ENCODE results near the gene PUS3. TPM values are rescaled to one million over a fixed set of nuclear protein-coding genes. Genes with fewer than 3 reads are reported as not detected.

PUS3 gene
- total and polyA plus RNA-seq, 3 experiments from 2014 or later, result 16.5 to 19.2 (median 17.5) TPM

DNA sequence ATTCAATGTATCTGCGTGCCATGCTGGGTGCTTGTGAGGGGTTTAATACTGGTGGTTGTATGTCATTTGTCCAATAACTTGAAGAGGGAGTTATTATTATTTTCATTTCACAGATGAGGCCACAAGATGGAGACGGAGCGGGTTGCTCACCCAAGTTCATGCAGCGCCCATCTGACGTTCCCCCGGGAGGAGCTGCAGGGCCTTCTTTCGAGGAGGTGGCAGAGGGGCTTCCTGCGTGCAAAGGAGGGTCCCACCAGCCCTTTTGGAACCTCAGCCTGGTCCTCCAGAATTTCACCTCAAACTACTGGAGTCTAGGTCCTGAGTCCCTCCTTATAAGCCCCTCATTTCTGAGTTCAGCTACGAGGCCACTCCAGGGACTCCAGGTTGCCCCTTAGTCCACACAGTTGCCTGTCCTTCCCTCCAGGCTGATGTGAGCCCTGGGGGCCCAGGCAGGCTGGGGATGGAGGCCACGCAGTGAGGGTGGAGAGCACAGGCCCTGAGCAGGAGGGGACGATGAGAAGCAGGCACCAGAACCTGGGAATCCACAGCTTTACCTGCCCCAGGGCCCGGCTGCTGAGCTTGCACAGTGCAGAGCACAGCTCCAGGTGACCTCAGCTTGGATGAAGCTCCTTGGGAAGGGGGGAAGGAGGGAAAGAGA, 39.9 kb upstream of the PUS3 start:
- Mint-ChIP-seq H3K4me1 (peaks cover 5 to 17% (median 16%) of the 10 kb centered on the region in 3 donors), H3K4me3 (no peak overlapping the region), H3K36me3 (no peaks in the 10 kb centered on the region), H3K9me3 (no peaks in the 10 kb centered on the region), H3K27ac (no peak overlapping the region), H3K27me3 (peaks cover 0 to 5% of the 10 kb centered on the region in 2 donors)
- CTCF ChIA-PET, result interaction anchor here (1.1 to 1.7 kb wide), 3 partner anchors 15 to 251 kb away, joined by 3 read pairs; no protein-coding TSS in a partner anchor
- POLR2A ChIA-PET, result no interaction called here
- Histone ChIP-seq H3K27me3 (ENCODE audit: insufficient read depth, low read length, poor library complexity, severe bottlenecking) (no peaks in the 10 kb centered on the region), H3K4me3 (ENCODE audit: low read length) (no peak overlapping the region), H3K9me3 (ENCODE audit: low read length) (no peaks in the 10 kb centered on the region), H3K36me3 (ENCODE audit: insufficient read depth, low read length) (no peaks in the 10 kb centered on the region), H3K27ac (ENCODE audit: low read depth, low read length) (no peak overlapping the region), H3K4me1 (ENCODE audit: insufficient read depth, low read length) (no peaks in the 10 kb centered on the region)
- no peak for DNase-seq

DNA sequence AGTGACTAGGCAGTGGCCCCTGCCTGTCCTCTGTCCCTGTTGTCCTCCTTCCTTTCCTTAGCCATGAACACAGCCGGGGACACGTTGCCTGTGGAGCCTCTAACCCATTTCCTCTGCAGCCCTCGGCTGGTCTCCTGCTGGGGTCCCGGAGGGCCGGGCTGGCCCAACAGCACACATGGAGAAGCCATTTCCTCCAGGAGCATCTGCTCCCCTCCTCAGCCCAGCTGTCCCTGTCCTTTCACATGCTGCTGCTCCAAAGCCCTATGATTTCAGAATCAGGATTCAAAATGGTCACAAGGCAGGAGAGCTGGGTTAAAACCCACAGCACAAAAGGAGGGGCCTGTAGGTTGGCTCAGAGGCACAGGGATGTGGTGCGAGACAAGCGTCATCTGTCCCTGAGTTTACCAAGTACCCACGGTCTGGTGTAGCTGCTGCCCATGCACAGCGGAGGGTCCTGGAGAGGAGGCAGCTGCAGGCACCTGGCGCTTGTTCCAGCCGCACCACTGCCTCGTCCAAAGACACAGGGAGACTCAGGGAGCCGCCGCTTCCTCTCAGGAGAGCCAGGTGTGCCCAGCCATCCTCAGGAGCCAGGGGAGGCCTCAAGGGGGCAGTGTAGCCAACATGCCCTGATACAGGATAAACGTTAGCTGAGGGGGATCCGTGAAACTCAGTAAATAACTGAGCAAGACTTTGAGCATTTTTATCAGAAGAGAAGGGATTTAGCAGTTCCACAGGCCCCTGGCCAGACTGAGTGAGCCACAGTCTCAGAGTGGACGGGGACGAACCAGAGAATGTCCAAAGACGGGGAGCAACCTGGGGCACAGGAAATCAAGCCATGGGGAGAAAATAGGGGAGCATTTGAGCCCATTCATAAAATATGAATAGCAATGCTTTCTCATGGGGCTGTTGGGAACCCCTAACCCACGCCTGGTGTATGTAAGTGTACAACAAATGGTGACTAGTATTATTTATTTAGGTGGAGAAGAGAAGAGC, 38.9 kb upstream of the PUS3 start:
- no peak overlapping the region for H3K27ac Mint-ChIP-seq
- H3K36me3 ChIP-seq (ENCODE audit: insufficient read depth, low read length), result no peaks in the 10 kb centered on the region
- H3K4me1 Mint-ChIP-seq, result peaks cover 5 to 17% (median 16%) of the 10 kb centered on the region in 3 donors
- peak overlapping the region in 3 of 7 donors; percentile 25 to 62 (median 44) for H3K4me3 Mint-ChIP-seq
- peaks cover 0 to under 1% of the 10 kb centered on the region in 2 donors for H3K27me3 Mint-ChIP-seq
- CTCF ChIA-PET, result interaction anchor here (0.7 to 1.2 kb wide), 4 partner anchors 12 to 253 kb away, joined by 3 to 7 read pairs (median 3); no protein-coding TSS in a partner anchor
- no peaks in the 10 kb centered on the region for H3K36me3 Mint-ChIP-seq
- H3K4me3 ChIP-seq (ENCODE audit: low read length), result no peak overlapping the region
- no peak overlapping the region for H3K27ac ChIP-seq (ENCODE audit: low read depth, low read length)
- no peaks in the 10 kb centered on the region for H3K9me3 Mint-ChIP-seq
- no peaks in the 10 kb centered on the region for H3K4me1 ChIP-seq (ENCODE audit: insufficient read depth, low read length)
- H3K9me3 ChIP-seq (ENCODE audit: low read length), result no peaks in the 10 kb centered on the region
- no peaks in the 10 kb centered on the region for H3K27me3 ChIP-seq (ENCODE audit: insufficient read depth, low read length, poor library complexity, severe bottlenecking)
- peak in 2 of 5 donors; percentile 8 to 24 for DNase-seq
- POLR2A ChIA-PET, result no interaction called here

DNA sequence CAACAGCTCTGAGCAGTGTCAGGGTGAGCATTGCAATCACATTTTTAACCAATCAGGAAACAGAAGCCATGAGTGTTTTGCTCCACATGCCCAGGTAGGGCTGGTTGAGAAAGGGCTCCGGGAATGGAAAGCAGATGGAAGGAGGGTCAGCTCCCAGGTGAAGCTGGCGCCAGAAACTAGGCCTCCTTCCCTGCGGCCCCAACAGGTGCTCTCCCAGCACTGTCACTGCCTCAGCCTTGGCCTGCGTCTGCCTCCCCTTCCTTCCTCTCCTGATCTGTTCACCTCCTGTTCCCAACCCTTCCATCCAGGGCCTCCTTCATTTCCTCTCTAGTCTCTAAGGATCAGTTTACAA, 38.2 kb upstream of the PUS3 start:
- CTCF ChIA-PET, result interaction anchor here (0.7 to 1.2 kb wide), 2 partner anchors 207 to 253 kb away, joined by 3 to 7 read pairs; no protein-coding TSS in a partner anchor
- Mint-ChIP-seq H3K27me3 (no peaks in the 10 kb centered on the region), H3K4me1 (peaks cover 5 to 17% (median 16%) of the 10 kb centered on the region in 3 donors), H3K36me3 (no peaks in the 10 kb centered on the region), H3K4me3 (no peak overlapping the region), H3K27ac (no peak overlapping the region), H3K9me3 (no peaks in the 10 kb centered on the region)
- Histone ChIP-seq H3K4me3 (ENCODE audit: low read length) (no peak overlapping the region), H3K27me3 (ENCODE audit: insufficient read depth, low read length, poor library complexity, severe bottlenecking) (no peaks in the 10 kb centered on the region), H3K36me3 (ENCODE audit: insufficient read depth, low read length) (no peaks in the 10 kb centered on the region), H3K27ac (ENCODE audit: low read depth, low read length) (no peak overlapping the region), H3K4me1 (ENCODE audit: insufficient read depth, low read length) (no peaks in the 10 kb centered on the region), H3K9me3 (ENCODE audit: low read length) (no peaks in the 10 kb centered on the region)
- DNase-seq, result no peak
- POLR2A ChIA-PET, result no interaction called here

DNA sequence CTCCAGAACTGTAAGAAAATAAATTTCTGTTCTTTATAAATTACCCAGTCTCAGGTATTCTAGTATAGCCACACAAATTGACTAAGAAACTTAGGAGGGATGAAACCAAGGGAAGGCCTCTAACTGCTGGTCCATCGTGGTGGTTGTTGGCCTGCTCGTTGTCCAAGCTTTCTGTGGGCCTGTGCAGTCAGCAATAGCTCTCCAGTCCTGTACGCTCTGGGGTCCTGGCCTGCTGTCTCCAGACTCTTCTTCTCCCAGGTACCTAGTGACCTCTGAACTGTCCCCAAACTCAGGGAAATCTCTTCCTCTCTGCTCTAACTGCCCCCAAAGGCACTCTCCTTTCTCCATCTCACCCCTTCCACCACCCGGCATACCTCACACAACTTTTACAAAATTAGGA, 37.1 kb upstream of the PUS3 start:
- peak overlapping the region in 1 of 8 donors; percentile 34 for H3K27ac Mint-ChIP-seq
- POLR2A ChIA-PET, result interaction anchor here (0.7 kb wide), 2 partner anchors 420 to 1165 kb away, joined by 3 to 4 read pairs; no protein-coding TSS in a partner anchor

DNA sequence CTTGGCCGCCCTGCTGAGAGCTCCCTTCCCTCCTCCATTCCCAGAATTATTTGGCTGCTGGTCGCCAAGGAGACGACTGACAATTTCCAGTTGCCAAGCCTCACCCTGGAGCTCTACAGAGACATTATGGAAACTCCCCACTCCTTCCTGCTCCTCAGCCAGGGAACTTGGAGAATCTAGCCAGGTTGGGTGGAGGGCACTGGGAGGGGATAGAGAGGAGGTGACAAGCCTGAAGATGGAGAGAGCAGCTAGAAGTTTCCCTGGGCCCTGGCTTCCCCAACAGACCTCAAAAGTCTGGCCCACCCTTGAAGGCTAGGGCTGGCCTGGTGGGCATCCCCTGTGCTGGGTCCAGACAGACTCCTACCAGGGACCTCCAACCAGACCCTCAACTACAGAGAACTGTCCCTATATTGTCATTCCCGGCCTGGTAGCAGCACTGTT, 36.1 kb upstream of the PUS3 start:
- Mint-ChIP-seq H3K4me1 (peaks cover 5 to 17% (median 16%) of the 10 kb centered on the region in 3 donors), H3K36me3 (no peaks in the 10 kb centered on the region), H3K4me3 (no peak overlapping the region), H3K27ac (no peak overlapping the region), H3K27me3 (no peaks in the 10 kb centered on the region), H3K9me3 (no peaks in the 10 kb centered on the region)
- Histone ChIP-seq H3K27ac (ENCODE audit: low read depth, low read length) (no peak overlapping the region), H3K27me3 (ENCODE audit: insufficient read depth, low read length, poor library complexity, severe bottlenecking) (no peaks in the 10 kb centered on the region), H3K9me3 (ENCODE audit: low read length) (no peaks in the 10 kb centered on the region), H3K36me3 (ENCODE audit: insufficient read depth, low read length) (no peaks in the 10 kb centered on the region), H3K4me3 (ENCODE audit: low read length) (no peak overlapping the region), H3K4me1 (ENCODE audit: insufficient read depth, low read length) (no peaks in the 10 kb centered on the region)
- POLR2A ChIA-PET, result no interaction called here
- CTCF ChIA-PET, result interaction anchor here (1.0 kb wide), 1 partner anchor 21 kb away, joined by 3 read pairs; no protein-coding TSS in a partner anchor
- DNase-seq, result no peak

More for the DNA sequence above, 37.1 kb upstream of the PUS3 start:
- Mint-ChIP-seq H3K4me3 (no peak overlapping the region), H3K4me1 (peaks cover 5 to 17% (median 16%) of the 10 kb centered on the region in 3 donors), H3K27me3 (no peaks in the 10 kb centered on the region), H3K36me3 (no peaks in the 10 kb centered on the region), H3K9me3 (no peaks in the 10 kb centered on the region)
- H3K27ac ChIP-seq (ENCODE audit: low read depth, low read length), result no peak overlapping the region
- CTCF ChIA-PET, result interaction anchor here (0.8 kb wide), 1 partner anchor 10 kb away, joined by 3 read pairs; no protein-coding TSS in a partner anchor
- H3K9me3 ChIP-seq (ENCODE audit: low read length), result no peaks in the 10 kb centered on the region
- no peaks in the 10 kb centered on the region for H3K36me3 ChIP-seq (ENCODE audit: insufficient read depth, low read length)
- no peak for DNase-seq
- H3K4me3 ChIP-seq (ENCODE audit: low read length), result no peak overlapping the region
- no peaks in the 10 kb centered on the region for H3K4me1 ChIP-seq (ENCODE audit: insufficient read depth, low read length)
- no peaks in the 10 kb centered on the region for H3K27me3 ChIP-seq (ENCODE audit: insufficient read depth, low read length, poor library complexity, severe bottlenecking)

- ChIA-PET POLR2A (no interaction called here), CTCF (interaction anchor here (0.9 to 1.0 kb wide), 2 partner anchors 18 to 20 kb away, joined by 3 read pairs; no protein-coding TSS in a partner anchor)
- no peak for DNase-seq
- Mint-ChIP-seq H3K27me3 (peaks cover 0 to 3% of the 10 kb centered on the region in 2 donors), H3K27ac (no peak overlapping the region), H3K4me1 (peaks cover 5 to 17% (median 16%) of the 10 kb centered on the region in 3 donors), H3K36me3 (no peaks in the 10 kb centered on the region), H3K4me3 (no peak overlapping the region), H3K9me3 (no peaks in the 10 kb centered on the region)
- Histone ChIP-seq H3K4me1 (ENCODE audit: insufficient read depth, low read length) (no peaks in the 10 kb centered on the region), H3K4me3 (ENCODE audit: low read length) (no peak overlapping the region), H3K36me3 (ENCODE audit: insufficient read depth, low read length) (no peaks in the 10 kb centered on the region), H3K9me3 (ENCODE audit: low read length) (no peaks in the 10 kb centered on the region), H3K27ac (ENCODE audit: low read depth, low read length) (no peak overlapping the region), H3K27me3 (ENCODE audit: insufficient read depth, low read length, poor library complexity, severe bottlenecking) (no peaks in the 10 kb centered on the region)
Observed at GRCh38 chr11:125938418-125938817, 35.4 kb upstream of the PUS3 start.

GRCh38 chr11:125935618-125936199, 32.7 kb upstream of the PUS3 start:
- POLR2A ChIA-PET, result no interaction called here

More at GRCh38 chr11:125935618-125936199, 32.7 kb upstream of the PUS3 start:
- Mint-ChIP-seq H3K36me3 (no peaks in the 10 kb centered on the region), H3K27ac (no peak overlapping the region), H3K27me3 (peaks cover 2 to 16% of the 10 kb centered on the region in 2 donors), H3K4me1 (peaks cover 0 to 11% (median 8%) of the 10 kb centered on the region in 3 donors), H3K9me3 (no peaks in the 10 kb centered on the region), H3K4me3 (no peak overlapping the region)
- Histone ChIP-seq H3K27ac (ENCODE audit: low read depth, low read length) (no peak overlapping the region), H3K9me3 (ENCODE audit: low read length) (no peaks in the 10 kb centered on the region), H3K4me1 (ENCODE audit: insufficient read depth, low read length) (no peaks in the 10 kb centered on the region), H3K36me3 (ENCODE audit: insufficient read depth, low read length) (no peaks in the 10 kb centered on the region), H3K27me3 (ENCODE audit: insufficient read depth, low read length, poor library complexity, severe bottlenecking) (no peaks in the 10 kb centered on the region), H3K4me3 (ENCODE audit: low read length) (no peak overlapping the region)
- DNase-seq, result no peak
- CTCF ChIA-PET, result no interaction called here
